Sciatic nerve (tissue), 2 donors: Measurements from ENCODE around the gene PACC1. TPM values are rescaled to one million over a fixed set of nuclear protein-coding genes. Genes with fewer than 3 reads are reported as not detected.

Experiments used
- ATAC-seq: fragments of 200-7000 bp; cut with Tn5 transposase; one replicate; pipeline ENCODE4 v1.9.1; 2020; ENCODE audit warnings: mild to moderate bottlenecking, moderate library complexity
- DNase-seq: peaks from one replicate; pipeline ENCODE4 v3.0.0-alpha.2; 2020; ENCODE audit warnings: low spot score
- intact Hi-C: fragments of 100-400 bp; cut with DNase I; formaldehyde crosslinking; loops from one replicate; pipeline ENCODE4 v1.14.2; 2022
- total RNA-seq: library from RNA; stranded (reverse); fragmentation: NEBNext Ultra II Directional; extraction: Animal tissue kit (Norgen Biotek cat#: 25700); gene quantifications from one replicate; pipeline ENCODE4 v1.2.1, GENCODE V29; 2021
- donor health status: DM: no; HTN: no; CAD: no.
- donor health status: DM: no; HTN: no; CAD: no.

PACC1 gene
- 6.7 TPM for total RNA-seq

GRCh38 chr1:212414328-212415106 lies at the start of gene PACC1:
Gene PACC1, minus strand, starts transcription at chr1:212414886. Its CDS starts 129 bp downstream, at chr1:212414757.
- intact Hi-C loops = no loop called here
- peak; percentile 90 for DNase-seq
- ATAC-seq = peak; percentile 98

GRCh38 chr1:212463565-212464285 lies 49.0 kb upstream of the PACC1 start:
- no peak for ATAC-seq
- DNase-seq = no peak
- intact Hi-C loops = no loop called here

- ATAC-seq (no peak), DNase-seq (no peak)
- intact Hi-C loops = no loop called here
Measured at GRCh38 chr1:212461916-212462660, 47.4 kb upstream of the PACC1 start.

GRCh38 chr1:212460376-212460775 lies 45.7 kb upstream of the PACC1 start:
- intact Hi-C loops = no loop called here
- DNase-seq (no peak), ATAC-seq (no peak)

- no peak for DNase-seq
- intact Hi-C loops = loop anchor here (10.0 kb wide), 1 partner anchor 385 kb away; no protein-coding TSS in a partner anchor
- ATAC-seq = no peak
Measured at GRCh38 chr1:212459656-212460055, 45.0 kb upstream of the PACC1 start.

- DNase-seq = no peak
- intact Hi-C loops = loop anchor here (10.0 kb wide), 1 partner anchor 384 kb away; no protein-coding TSS in a partner anchor
- ATAC-seq = no peak
Measured at GRCh38 chr1:212458817-212459216, 44.1 kb upstream of the PACC1 start.

GRCh38 chr1:212457740-212458338 lies 43.2 kb upstream of the PACC1 start:
- DNase-seq = no peak
- no peak for ATAC-seq
- intact Hi-C loops = loop anchor here (10.0 kb wide), 1 partner anchor 383 kb away; no protein-coding TSS in a partner anchor

- DNase-seq (peak; percentile 94), ATAC-seq (peak; percentile 82)
- intact Hi-C loops = loop anchor here (10.0 kb wide), 1 partner anchor 381 kb away; no protein-coding TSS in a partner anchor
Measured at GRCh38 chr1:212455803-212456528, 41.3 kb upstream of the PACC1 start.

GRCh38 chr1:212455401-212455800 lies 40.7 kb upstream of the PACC1 start:
- no peak for ATAC-seq
- intact Hi-C loops = loop anchor here (10.0 kb wide), 1 partner anchor 381 kb away; no protein-coding TSS in a partner anchor
- DNase-seq = no peak

- no peak for ATAC-seq
- DNase-seq = no peak
- intact Hi-C loops = loop anchor here (10.0 kb wide), 1 partner anchor 380 kb away; no protein-coding TSS in a partner anchor
Measured at GRCh38 chr1:212454741-212455140, 40.1 kb upstream of the PACC1 start.

GRCh38 chr1:212453156-212453857 lies 38.6 kb upstream of the PACC1 start:
- intact Hi-C loops = loop anchor here (10.0 kb wide), 1 partner anchor 379 kb away; no protein-coding TSS in a partner anchor
- ATAC-seq (peak; percentile 3), DNase-seq (no peak)

GRCh38 chr1:212452323-212453155 lies 37.9 kb upstream of the PACC1 start:
- intact Hi-C loops = loop anchor here (10.0 kb wide), 1 partner anchor 378 kb away; no protein-coding TSS in a partner anchor
- ATAC-seq (peak; percentile 76), DNase-seq (no peak)

GRCh38 chr1:212451416-212452322 lies 37.0 kb upstream of the PACC1 start:
- no peak for DNase-seq
- no peak for ATAC-seq
- intact Hi-C loops = loop anchor here (10.0 kb wide), 1 partner anchor 377 kb away; no protein-coding TSS in a partner anchor

- DNase-seq (no peak), ATAC-seq (no peak)
- intact Hi-C loops = loop anchor here (10.0 kb wide), 1 partner anchor 376 kb away; no protein-coding TSS in a partner anchor
Measured at GRCh38 chr1:212450331-212450881, 35.7 kb upstream of the PACC1 start.

- intact Hi-C loops = no loop called here
- ATAC-seq (no peak), DNase-seq (no peak)
Measured at GRCh38 chr1:212447478-212447877, 32.8 kb upstream of the PACC1 start.
